ENCODE results near the gene MED22.

GRCh38 chr9:133396952-133397351 is 49.0 kb upstream of the MED22 start:
- TF ChIP-seq GATA3 (IDR thresholded peaks at IDR 0.05; ENCODE audit: low read depth, low read length) = no peak
- no peak for TF ChIP-seq GATA2 (IDR thresholded peaks at IDR 0.05; ENCODE audit: low read depth, low read length)

Data from SH-SY5Y (cell line).